COLO829 (cell line): ENCODE results near the gene IDUA.

ENCODE experiments used
- DNase-seq: peaks from one replicate; pipeline ENCODE4 v3.0.0; 2012; ENCODE audit warnings: low spot score

IDUA gene

GRCh38 chr4:956531-957230 is 30.2 kb upstream of the IDUA start:
- DNase-seq = no peak

DNA sequence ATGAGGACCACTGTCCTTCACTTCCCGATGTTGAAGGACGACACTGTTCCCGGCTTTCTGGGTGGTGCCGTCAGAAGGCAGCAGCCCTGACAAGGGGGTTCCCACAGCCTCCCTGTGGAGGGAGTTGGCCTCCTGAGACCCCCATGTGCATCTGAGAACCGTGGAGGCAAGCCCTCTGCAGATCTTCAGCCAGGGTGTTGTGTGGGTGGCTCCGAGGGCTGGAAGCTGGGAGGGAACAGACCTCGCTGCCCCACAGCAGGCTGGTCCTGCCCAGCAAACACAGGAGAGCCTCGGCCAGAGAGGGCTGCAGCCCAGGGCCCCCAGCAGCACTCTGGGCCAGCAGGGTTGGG is 29.6 kb upstream of the IDUA start:
- DNase-seq = no peak

DNA sequence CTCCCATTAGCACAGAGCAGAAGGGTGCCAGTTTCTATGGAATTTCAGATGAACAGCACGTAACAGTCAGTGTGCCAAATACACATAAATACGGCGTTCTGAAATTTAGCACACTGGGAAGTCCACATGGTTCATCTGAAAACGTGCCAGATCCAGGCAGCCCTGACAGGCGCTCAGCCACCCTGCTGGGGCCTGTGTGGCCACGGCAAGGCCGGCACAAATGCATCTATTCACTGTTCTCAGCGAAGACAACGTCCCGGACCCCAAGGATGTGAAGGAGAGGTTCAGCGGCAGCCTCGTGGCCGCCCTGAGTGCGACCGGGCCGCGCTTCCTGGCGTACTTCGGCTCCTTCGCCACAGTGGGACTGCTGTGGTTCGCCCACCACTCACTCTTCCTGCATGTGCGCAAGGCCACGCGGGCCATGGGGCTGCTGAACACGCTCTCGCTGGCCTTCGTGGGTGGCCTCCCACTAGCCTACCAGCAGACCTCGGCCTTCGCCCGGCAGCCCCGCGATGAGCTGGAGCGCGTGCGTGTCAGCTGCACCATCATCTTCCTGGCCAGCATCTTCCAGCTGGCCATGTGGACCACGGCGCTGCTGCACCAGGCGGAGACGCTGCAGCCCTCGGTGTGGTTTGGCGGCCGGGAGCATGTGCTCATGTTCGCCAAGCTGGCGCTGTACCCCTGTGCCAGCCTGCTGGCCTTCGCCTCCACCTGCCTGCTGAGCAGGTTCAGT is 29.1 kb upstream of the IDUA start:
- DNase-seq = no peak

GRCh38 chr4:958314-958665 is 28.6 kb upstream of the IDUA start:
- no peak for DNase-seq

GRCh38 chr4:958696-959337 is 28.0 kb upstream of the IDUA start:
- DNase-seq = no peak

GRCh38 chr4:959338-960139 is 27.3 kb upstream of the IDUA start:
- DNase-seq = no peak

- no peak for DNase-seq
Observed at GRCh38 chr4:960140-960635, 26.7 kb upstream of the IDUA start.

DNA sequence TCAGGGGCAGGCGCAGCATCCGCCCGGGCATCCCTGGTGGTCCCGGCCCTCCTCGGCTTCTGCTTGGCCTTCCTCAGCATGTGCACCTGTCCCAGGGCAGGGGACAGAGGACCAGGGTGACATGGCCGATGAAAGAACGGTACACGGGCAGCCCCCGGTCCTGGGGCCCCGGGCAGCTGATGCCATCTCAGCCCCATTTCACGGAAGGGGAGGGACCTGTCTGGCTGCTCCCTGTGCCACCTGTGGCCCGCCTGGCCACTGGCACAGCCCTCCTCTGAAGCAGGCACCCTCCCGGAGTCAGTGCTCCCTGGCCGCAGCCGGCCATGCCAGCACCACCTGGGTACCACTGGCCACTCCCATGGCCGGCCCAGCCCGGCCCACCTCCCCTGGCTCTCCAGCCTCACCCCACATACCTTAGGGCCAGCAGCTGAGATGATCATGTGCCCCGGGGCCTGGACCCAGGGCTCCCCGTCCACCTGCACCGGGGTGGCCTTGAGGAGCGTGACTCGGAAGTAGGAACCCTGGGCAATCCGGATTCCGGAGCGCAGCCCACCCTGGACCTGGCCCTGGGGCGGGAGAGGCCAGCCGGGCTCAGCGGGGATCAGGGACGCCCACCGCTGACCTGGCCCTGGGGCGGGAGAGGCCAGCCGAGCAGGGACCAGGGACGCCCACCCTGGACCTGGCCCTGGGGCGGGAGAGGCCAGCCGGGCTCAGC is 26.1 kb upstream of the IDUA start:
- DNase-seq = no peak

- no peak for DNase-seq
Observed at GRCh38 chr4:961351-962230, 25.3 kb upstream of the IDUA start.

GRCh38 chr4:962231-963208 is 24.3 kb upstream of the IDUA start:
- DNase-seq = no peak

- no peak for DNase-seq
Observed at GRCh38 chr4:963276-964225, 23.3 kb upstream of the IDUA start.

DNA sequence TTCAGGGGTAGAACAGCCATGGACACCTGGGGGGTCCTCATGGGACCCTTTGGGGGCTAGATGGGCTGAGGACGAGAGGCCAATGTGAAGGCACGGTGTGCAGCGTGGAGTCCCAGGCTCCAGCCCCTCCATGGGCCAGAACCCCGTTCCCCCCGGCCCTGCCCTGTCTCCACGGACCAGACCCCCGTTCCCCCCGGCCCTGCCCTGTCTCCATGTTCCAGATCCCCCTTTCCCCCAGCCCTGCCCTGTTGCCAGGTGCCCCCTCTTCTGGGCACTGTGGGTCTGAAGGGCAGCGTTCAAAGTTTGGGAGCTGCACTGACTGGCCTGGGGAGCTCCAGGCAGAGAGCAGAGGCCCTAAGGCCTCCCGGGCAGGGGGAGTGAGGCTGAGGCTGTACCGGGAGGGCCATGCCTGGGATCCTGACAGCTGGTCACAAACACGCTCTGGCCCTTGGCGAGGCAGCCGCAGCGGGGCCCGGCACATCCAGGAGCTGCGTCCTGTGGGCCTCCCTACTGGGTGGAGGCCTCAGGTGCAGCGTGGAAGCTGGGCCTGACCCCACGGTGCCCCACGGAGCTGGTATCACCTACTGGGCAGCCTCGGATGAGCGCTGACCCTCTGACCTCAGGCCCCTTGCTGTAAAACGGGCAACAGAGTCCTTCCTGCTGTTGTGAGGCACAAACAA is 22.4 kb upstream of the IDUA start:
- no peak for DNase-seq

GRCh38 chr4:965048-965765 is 21.6 kb upstream of the IDUA start:
- no peak for DNase-seq

GRCh38 chr4:965766-966134 is 21.1 kb upstream of the IDUA start:
- DNase-seq = no peak

DNA sequence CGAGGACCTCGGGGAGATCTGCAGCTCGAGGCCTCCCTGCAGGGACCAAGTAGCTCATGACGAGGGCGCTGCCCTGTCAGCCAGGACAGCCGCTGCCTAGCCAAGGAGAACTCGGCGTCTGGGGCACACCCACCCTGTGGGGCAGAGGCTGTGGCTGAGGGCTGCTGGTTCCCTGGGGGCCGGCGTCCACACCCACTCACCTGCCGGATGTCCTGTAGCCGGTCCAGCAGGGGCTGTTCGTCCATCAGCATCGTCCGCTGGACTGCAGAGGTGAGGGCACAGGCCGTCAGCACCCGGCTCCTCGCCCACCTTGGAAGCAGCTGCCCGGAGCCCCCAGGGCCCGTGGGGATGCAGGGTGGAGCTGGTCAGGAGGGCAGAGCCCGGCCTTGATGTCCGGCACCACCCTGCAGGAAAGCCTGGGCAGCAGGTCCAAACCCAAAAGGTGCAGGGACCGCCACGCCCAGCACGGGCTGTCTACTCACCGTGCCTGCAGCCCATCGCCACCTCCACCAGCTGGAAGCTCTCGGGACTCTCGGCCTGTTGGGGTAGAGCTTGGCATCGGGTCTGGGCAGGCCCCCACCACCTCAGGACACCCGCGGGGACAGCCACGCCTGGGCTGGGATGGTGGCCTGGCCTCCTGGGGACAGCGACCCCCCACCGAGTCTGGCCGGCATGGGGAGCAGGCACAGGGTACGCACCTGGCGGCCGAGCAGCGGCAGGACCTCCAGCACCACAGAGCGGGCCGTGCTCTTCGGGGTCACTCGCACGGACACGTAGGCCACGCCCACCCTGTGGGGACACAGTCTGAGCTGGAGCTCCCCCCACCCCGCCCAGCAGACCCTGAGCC is 20.4 kb upstream of the IDUA start:
- no peak for DNase-seq
